ENCODE results near the gene CSMD2. TPM values are rescaled to one million over a fixed set of nuclear protein-coding genes. Genes with fewer than 3 reads are reported as not detected.
A peak's percentile ranks its signal among the peaks of the same experiment; 100 is the strongest.

Gene CSMD2
- total RNA-seq, 8 experiments from 2014 or later = 0.32 to 50.0 (median 1.2) TPM

- in situ Hi-C loops (cut with MboI; ENCODE audit: low pct_unique_long_range_greater_than_20kb in 2 of 9, low sequenced_read_pairs in 9 of 9, unreplicated experiment in 9 of 9) = no loop called here
- no peak overlapping the region for H3K4me3 ChIP-seq
- 29 to 100% (median 76%) methylated on average over 1 to 3 of the region's 3 CpGs; no CpG with 5 or more reads in 6 of the 10 experiments for WGBS, 10 experiments
- no peak for ATAC-seq (replicated peaks in 6 of 8)
- H3K4me1 ChIP-seq (replicated peaks in 1 of 2) = peaks cover 2% of the 10 kb centered on the region in 2 donors
- H3K27ac ChIP-seq = no peak overlapping the region
Observed at GRCh38 chr1:33656467-33657005, 508.5 kb downstream of the CSMD2 start.

- WGBS, 10 experiments = 77 to 100% (median 83%) methylated on average over 2 to 7 of the region's 7 CpGs; no CpG with 5 or more reads in 1 of the 10 experiments
- Histone ChIP-seq H3K4me3 (no peak overlapping the region), H3K27ac (no peak overlapping the region), H3K4me1 (replicated peaks in 1 of 2) (no peaks in the 10 kb centered on the region)
- in situ Hi-C loops (cut with MboI; ENCODE audit: low pct_unique_long_range_greater_than_20kb in 2 of 9, low sequenced_read_pairs in 9 of 9, unreplicated experiment in 9 of 9) = no loop called here
- no peak for ATAC-seq (replicated peaks in 6 of 8)
Observed at GRCh38 chr1:33655496-33655895, 509.5 kb downstream of the CSMD2 start.

GRCh38 chr1:33654267-33654834 lies 510.7 kb downstream of the CSMD2 start:
- no peak overlapping the region for H3K27ac ChIP-seq
- 0 to 60% (median 51%) methylated on average over 1 to 7 of the region's 7 CpGs; no CpG with 5 or more reads in 4 of the 10 experiments for WGBS, 10 experiments
- no peaks in the 10 kb centered on the region for H3K4me1 ChIP-seq (replicated peaks in 1 of 2)
- H3K4me3 ChIP-seq = no peak overlapping the region
- in situ Hi-C loops (cut with MboI; ENCODE audit: low pct_unique_long_range_greater_than_20kb in 2 of 9, low sequenced_read_pairs in 9 of 9, unreplicated experiment in 9 of 9) = no loop called here
- ATAC-seq (replicated peaks in 6 of 8) = peak in 6 of 8 experiments; percentile 38 to 97 (median 78)

GRCh38 chr1:33653226-33653625 lies 511.8 kb downstream of the CSMD2 start:
- ATAC-seq (replicated peaks in 6 of 8) = no peak
- Histone ChIP-seq H3K27ac (no peak overlapping the region), H3K4me1 (replicated peaks in 1 of 2) (no peaks in the 10 kb centered on the region), H3K4me3 (no peak overlapping the region)
- 91 to 100% (median 94%) methylated on average over 3 to 10 of the region's 12 CpGs; no CpG with 5 or more reads in 4 of the 10 experiments for WGBS, 10 experiments
- in situ Hi-C loops (cut with MboI; ENCODE audit: low pct_unique_long_range_greater_than_20kb in 2 of 9, low sequenced_read_pairs in 9 of 9, unreplicated experiment in 9 of 9) = no loop called here

GRCh38 chr1:33650708-33651107 lies 514.3 kb downstream of the CSMD2 start:
- Histone ChIP-seq H3K27ac (no peak overlapping the region), H3K4me1 (replicated peaks in 1 of 2) (no peaks in the 10 kb centered on the region), H3K4me3 (no peak overlapping the region)
- 33 to 100% (median 75%) methylated on average over 1 to 3 of the region's 3 CpGs; no CpG with 5 or more reads in 2 of the 10 experiments for WGBS, 10 experiments
- in situ Hi-C loops (cut with MboI; ENCODE audit: low pct_unique_long_range_greater_than_20kb in 2 of 9, low sequenced_read_pairs in 9 of 9, unreplicated experiment in 9 of 9) = no loop called here
- ATAC-seq (replicated peaks in 6 of 8) = no peak

GRCh38 chr1:33649759-33650158 lies 515.3 kb downstream of the CSMD2 start:
- in situ Hi-C loops (cut with MboI; ENCODE audit: low pct_unique_long_range_greater_than_20kb in 2 of 9, low sequenced_read_pairs in 9 of 9, unreplicated experiment in 9 of 9) = loop anchor here in 5 of 9 experiments (25.0 kb wide), 4 partner anchors 513 to 1088 kb away; partner anchors contain the start of gene CSMD2 (in 3 of the 5)
- ATAC-seq (replicated peaks in 6 of 8) = no peak
- Histone ChIP-seq H3K27ac (no peak overlapping the region), H3K4me3 (no peak overlapping the region), H3K4me1 (replicated peaks in 1 of 2) (no peaks in the 10 kb centered on the region)
- 80 to 100% (median 95%) methylated on average over 1 to 7 of the region's 7 CpGs; no CpG with 5 or more reads in 2 of the 10 experiments for WGBS, 10 experiments

- peak in 1 of 8 experiments; percentile 70 for ATAC-seq (replicated peaks in 6 of 8)
- H3K4me1 ChIP-seq (replicated peaks in 1 of 2) = no peaks in the 10 kb centered on the region
- in situ Hi-C loops (cut with MboI; ENCODE audit: low pct_unique_long_range_greater_than_20kb in 2 of 9, low sequenced_read_pairs in 9 of 9, unreplicated experiment in 9 of 9) = loop anchor here in 5 of 9 experiments (25.0 kb wide), 4 partner anchors 519 to 1094 kb away; partner anchors contain the start of gene CSMD2 (in 3 of the 5)
- 0 to 100% (median 69%) methylated on average over 1 to 4 of the region's 4 CpGs; no CpG with 5 or more reads in 1 of the 10 experiments for WGBS, 10 experiments
- H3K27ac ChIP-seq = no peak overlapping the region
- no peak overlapping the region for H3K4me3 ChIP-seq
Observed at GRCh38 chr1:33643216-33643615, 521.8 kb downstream of the CSMD2 start.

- Histone ChIP-seq H3K4me3 (no peak overlapping the region), H3K4me1 (replicated peaks in 1 of 2) (no peaks in the 10 kb centered on the region), H3K27ac (no peak overlapping the region)
- ATAC-seq (replicated peaks in 6 of 8) = peak in 7 of 8 experiments; percentile 33 to 64 (median 56)
- 20 to 81% (median 61%) methylated on average over 1 to 5 of the region's 5 CpGs; no CpG with 5 or more reads in 2 of the 10 experiments for WGBS, 10 experiments
- in situ Hi-C loops (cut with MboI; ENCODE audit: low pct_unique_long_range_greater_than_20kb in 2 of 9, low sequenced_read_pairs in 9 of 9, unreplicated experiment in 9 of 9) = loop anchor here in 5 of 9 experiments (25.0 kb wide), 4 partner anchors 521 to 1096 kb away; partner anchors contain the start of gene CSMD2 (in 3 of the 5)
Observed at GRCh38 chr1:33641104-33641830, 523.8 kb downstream of the CSMD2 start.

- ATAC-seq (replicated peaks in 6 of 8) = peak in 3 of 8 experiments; percentile 20 to 75 (median 52)
- Histone ChIP-seq H3K27ac (no peak overlapping the region), H3K4me3 (no peak overlapping the region), H3K4me1 (replicated peaks in 1 of 2) (no peaks in the 10 kb centered on the region)
- WGBS, 10 experiments = 0 to 91% (median 73%) methylated on average over 2 to 3 of the region's 3 CpGs; no CpG with 5 or more reads in 2 of the 10 experiments
- in situ Hi-C loops (cut with MboI; ENCODE audit: low pct_unique_long_range_greater_than_20kb in 2 of 9, low sequenced_read_pairs in 9 of 9, unreplicated experiment in 9 of 9) = loop anchor here in 5 of 9 experiments (25.0 kb wide), 4 partner anchors 522 to 1097 kb away; partner anchors contain the start of gene CSMD2 (in 3 of the 5)
Observed at GRCh38 chr1:33640114-33640660, 524.8 kb downstream of the CSMD2 start.

GRCh38 chr1:33637846-33638440 lies 527.1 kb downstream of the CSMD2 start:
- 79 to 100% (median 91%) methylated on average over 1 to 7 of the region's 7 CpGs; no CpG with 5 or more reads in 2 of the 10 experiments for WGBS, 10 experiments
- Histone ChIP-seq H3K4me3 (no peak overlapping the region), H3K27ac (no peak overlapping the region), H3K4me1 (replicated peaks in 1 of 2) (no peaks in the 10 kb centered on the region)
- ATAC-seq (replicated peaks in 6 of 8) = no peak
- in situ Hi-C loops (cut with MboI; ENCODE audit: low pct_unique_long_range_greater_than_20kb in 2 of 9, low sequenced_read_pairs in 9 of 9, unreplicated experiment in 9 of 9) = loop anchor here in 5 of 9 experiments (25.0 kb wide), 4 partner anchors 524 to 1099 kb away; partner anchors contain the start of gene CSMD2 (in 3 of the 5)

GRCh38 chr1:33636209-33636608 lies 528.8 kb downstream of the CSMD2 start:
- Histone ChIP-seq H3K27ac (no peak overlapping the region), H3K4me3 (no peak overlapping the region), H3K4me1 (replicated peaks in 1 of 2) (no peaks in the 10 kb centered on the region)
- no peak for ATAC-seq (replicated peaks in 6 of 8)
- in situ Hi-C loops (cut with MboI; ENCODE audit: low pct_unique_long_range_greater_than_20kb in 2 of 9, low sequenced_read_pairs in 9 of 9, unreplicated experiment in 9 of 9) = loop anchor here in 5 of 9 experiments (25.0 kb wide), 4 partner anchors 526 to 1101 kb away; partner anchors contain the start of gene CSMD2 (in 3 of the 5)
- WGBS, 10 experiments = 85 to 100% (median 90%) methylated on average over 2 to 8 of the region's 14 CpGs; no CpG with 5 or more reads in 5 of the 10 experiments

- ATAC-seq (replicated peaks in 6 of 8) = no peak
- in situ Hi-C loops (cut with MboI; ENCODE audit: low pct_unique_long_range_greater_than_20kb in 2 of 9, low sequenced_read_pairs in 9 of 9, unreplicated experiment in 9 of 9) = loop anchor here in 5 of 9 experiments (25.0 kb wide), 4 partner anchors 527 to 1102 kb away; partner anchors contain the start of gene CSMD2 (in 3 of the 5)
- H3K4me1 ChIP-seq (replicated peaks in 1 of 2) = no peaks in the 10 kb centered on the region
- 40 to 100% (median 65%) methylated on average over 1 to 5 of the region's 7 CpGs; no CpG with 5 or more reads in 5 of the 10 experiments for WGBS, 10 experiments
- no peak overlapping the region for H3K27ac ChIP-seq
- no peak overlapping the region for H3K4me3 ChIP-seq
Observed at GRCh38 chr1:33635336-33636012, 529.6 kb downstream of the CSMD2 start.

Data from motor neuron (in vitro differentiated cells).